GM13976 (cell line): ENCODE data around the gene FNDC11.
A peak's percentile ranks its signal among the peaks of the same experiment; 100 is the strongest.

ENCODE experiments used
- DNase-seq: peaks from one replicate; pipeline ENCODE4 v3.0.0; 2012; ENCODE audit warnings: low spot score
- in situ Hi-C: fragments of 300-500 bp; cut with MboI; formaldehyde crosslinking; loops from one replicate; pipeline ENCODE4 v1.12.0; 2022; ENCODE audit warnings: low sequenced_read_pairs, mixed read lengths, inconsistent platforms; ENCODE audit not compliant: unreplicated experiment
- TF ChIP-seq, protein P1 (sequence below): IDR thresholded peaks from 2 replicates; pipeline ENCODE4 v1.5.1; 2012; ENCODE audit warnings: borderline replicate concordance, mild to moderate bottlenecking; ENCODE audit not compliant: insufficient read depth; ENCODE audit errors: extremely low read depth, missing control alignments, control extremely low read depth

FNDC11 gene

GRCh38 chr20:63519668-63520503 lies 34.1 kb upstream of the FNDC11 start:
- TF ChIP-seq, protein P1, sequence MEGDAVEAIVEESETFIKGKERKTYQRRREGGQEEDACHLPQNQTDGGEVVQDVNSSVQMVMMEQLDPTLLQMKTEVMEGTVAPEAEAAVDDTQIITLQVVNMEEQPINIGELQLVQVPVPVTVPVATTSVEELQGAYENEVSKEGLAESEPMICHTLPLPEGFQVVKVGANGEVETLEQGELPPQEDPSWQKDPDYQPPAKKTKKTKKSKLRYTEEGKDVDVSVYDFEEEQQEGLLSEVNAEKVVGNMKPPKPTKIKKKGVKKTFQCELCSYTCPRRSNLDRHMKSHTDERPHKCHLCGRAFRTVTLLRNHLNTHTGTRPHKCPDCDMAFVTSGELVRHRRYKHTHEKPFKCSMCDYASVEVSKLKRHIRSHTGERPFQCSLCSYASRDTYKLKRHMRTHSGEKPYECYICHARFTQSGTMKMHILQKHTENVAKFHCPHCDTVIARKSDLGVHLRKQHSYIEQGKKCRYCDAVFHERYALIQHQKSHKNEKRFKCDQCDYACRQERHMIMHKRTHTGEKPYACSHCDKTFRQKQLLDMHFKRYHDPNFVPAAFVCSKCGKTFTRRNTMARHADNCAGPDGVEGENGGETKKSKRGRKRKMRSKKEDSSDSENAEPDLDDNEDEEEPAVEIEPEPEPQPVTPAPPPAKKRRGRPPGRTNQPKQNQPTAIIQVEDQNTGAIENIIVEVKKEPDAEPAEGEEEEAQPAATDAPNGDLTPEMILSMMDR, result no peak
- peak; percentile 83 for DNase-seq
- in situ Hi-C loops, result no loop called here

GRCh38 chr20:63520504-63520933 lies 33.4 kb upstream of the FNDC11 start, which contains the start of gene PPDPF:
Gene PPDPF (plus strand): TSS chr20:63520765. CDS start chr20:63521309, 544 bp downstream.
- in situ Hi-C loops, result no loop called here
- peak; percentile 99 for DNase-seq
- TF ChIP-seq, protein P1, result no peak

DNA sequence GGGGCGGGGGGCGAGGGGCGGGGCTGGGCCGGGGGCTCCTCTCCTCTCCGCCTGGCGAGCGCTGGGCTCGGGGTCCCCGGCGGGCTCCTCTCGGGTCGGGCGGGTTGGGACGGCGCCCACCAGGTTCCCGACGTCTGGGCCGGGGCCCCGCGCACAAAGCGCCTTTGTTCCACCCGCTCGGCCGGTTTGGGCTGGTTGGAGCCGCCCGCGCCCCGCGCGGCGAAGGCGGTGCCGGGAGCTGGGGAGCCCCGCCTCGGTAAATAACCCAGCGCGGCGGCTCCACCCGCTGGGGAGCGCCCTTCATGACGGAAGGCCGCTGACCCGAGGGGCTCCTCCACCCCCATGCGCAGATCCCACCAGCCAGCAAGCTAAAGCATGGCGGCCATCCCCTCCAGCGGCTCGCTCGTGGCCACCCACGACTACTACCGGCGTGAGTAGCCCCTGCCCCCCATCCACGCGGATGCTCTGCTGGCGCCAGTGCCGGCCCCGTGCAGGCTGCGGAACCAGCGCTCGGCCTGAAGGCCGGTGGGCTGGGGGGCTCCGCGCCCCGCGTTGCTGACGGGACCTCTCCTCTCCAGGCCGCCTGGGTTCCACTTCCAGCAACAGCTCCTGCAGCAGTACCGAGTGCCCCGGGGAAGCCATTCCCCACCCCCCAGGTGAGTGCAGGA lies 32.9 kb upstream of the FNDC11 start:
- in situ Hi-C loops, result no loop called here
- DNase-seq, result peak; percentile 90
- TF ChIP-seq, protein P1, result peak; percentile 7

DNA sequence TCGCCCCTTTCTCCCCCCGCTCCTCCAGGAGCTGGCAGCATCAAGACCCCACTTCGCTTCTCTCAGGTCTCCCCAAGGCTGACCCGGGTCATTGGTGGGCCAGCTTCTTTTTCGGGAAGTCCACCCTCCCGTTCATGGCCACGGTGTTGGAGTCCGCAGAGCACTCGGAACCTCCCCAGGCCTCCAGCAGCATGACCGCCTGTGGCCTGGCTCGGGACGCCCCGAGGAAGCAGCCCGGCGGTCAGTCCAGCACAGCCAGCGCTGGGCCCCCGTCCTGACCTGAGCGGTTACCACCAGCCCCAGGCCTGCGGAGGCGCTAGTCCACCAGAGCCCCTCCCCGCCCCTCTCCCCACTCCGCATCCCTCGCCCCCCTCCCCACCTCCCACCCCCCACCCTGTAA lies 32.4 kb upstream of the FNDC11 start:
- no peak for DNase-seq
- TF ChIP-seq, protein P1, result no peak

GRCh38 chr20:63522091-63522868 lies 31.7 kb upstream of the FNDC11 start:
- in situ Hi-C loops, result no loop called here
- DNase-seq, result no peak
- TF ChIP-seq, protein P1, result no peak

More for the DNA sequence above, 32.4 kb upstream of the FNDC11 start:
- in situ Hi-C loops, result no loop called here

DNA sequence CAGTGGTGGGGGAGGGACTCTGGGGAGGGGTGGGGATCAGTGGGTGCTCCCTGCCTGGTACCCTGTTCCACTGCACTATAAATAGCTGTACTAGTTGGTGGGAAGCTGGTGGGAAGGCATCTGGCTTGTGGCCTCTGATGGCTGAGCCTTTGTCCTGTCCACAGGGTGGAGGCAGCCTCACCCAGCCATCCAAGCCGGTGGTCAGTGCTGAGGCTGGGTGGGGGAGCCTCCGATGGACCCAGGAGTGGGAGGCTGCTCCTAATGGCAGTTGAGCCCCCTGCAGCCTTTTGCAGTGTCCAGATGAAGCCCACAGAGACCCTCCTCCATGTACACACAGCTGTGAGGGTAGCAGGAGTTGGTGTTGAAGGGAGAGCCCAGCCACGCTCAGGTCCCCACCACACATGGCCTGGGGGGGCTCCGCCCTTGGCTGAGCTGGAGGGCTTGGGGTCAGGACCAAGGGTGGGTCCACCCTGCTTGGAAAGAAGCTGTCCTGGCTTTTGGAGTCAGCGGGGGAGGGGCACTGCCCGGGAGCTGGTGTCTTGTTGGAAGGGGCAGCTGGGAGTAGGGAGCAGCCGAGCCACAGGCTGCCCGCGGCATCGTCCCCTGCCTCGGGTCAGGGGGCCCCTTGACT lies 30.9 kb upstream of the FNDC11 start:
- in situ Hi-C loops, result no loop called here
- TF ChIP-seq, protein P1, result no peak
- DNase-seq, result no peak
